Vagina (tissue), 2 donors: ENCODE results near the gene S100PBP.

Experiments
- POLR2A ChIP-seq, 2 donors: fragments of 450-650 bp; IDR thresholded peaks; one replicate each; pipeline ENCODE4 v1.6.1; 2017; ENCODE audit warnings: antibody characterized with exemption in 2 of 2, mild to moderate bottlenecking in 2 of 2, moderate library complexity in 2 of 2
- TF ChIP-seq, protein P1 (sequence below), 3 experiments: fragments of 450-650 bp in 2 of 3; fragments of 200-600 bp in 1 of 3; sonication (generic) in 1 of 3; IDR thresholded peaks; one replicate each; pipeline ENCODE4 v1.5.1; 2017 to 2019; ENCODE audit warnings: antibody characterized with exemption in 3 of 3, mild to moderate bottlenecking in 2 of 3, moderate library complexity in 2 of 3

DNA sequence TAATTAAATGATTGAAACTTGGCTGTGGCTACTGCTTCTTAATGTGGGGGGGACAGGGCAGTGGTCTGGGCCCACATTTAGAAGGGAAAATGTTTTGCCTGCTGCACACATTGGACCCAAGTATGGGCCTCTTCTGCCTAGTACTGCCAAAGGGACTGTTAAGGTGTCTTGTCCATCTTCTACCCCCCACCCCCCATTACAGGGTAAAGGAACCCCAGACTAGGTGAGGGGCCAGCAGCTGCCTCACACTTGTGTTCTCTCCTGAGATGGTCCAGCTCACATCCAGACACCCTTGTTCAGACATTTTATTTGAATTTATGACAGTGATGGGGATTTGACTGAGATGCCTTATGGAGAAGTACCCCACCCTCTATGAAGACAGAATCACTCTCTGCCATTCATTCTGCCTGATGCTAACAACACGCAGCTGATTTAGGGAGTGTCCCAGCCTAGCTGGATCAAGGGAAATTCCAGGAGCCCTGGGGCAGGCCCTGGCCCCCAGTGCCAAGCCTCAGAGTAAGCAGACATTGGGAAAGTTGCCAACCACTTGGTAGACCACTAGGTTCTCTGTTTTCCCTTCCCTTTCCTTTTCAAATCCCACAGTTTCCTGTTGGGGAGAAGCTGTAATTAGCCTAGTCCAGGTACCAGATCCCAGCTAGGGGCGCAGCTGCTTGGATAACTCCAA lies 42.4 kb upstream of the S100PBP start:
- TF ChIP-seq, protein P1, sequence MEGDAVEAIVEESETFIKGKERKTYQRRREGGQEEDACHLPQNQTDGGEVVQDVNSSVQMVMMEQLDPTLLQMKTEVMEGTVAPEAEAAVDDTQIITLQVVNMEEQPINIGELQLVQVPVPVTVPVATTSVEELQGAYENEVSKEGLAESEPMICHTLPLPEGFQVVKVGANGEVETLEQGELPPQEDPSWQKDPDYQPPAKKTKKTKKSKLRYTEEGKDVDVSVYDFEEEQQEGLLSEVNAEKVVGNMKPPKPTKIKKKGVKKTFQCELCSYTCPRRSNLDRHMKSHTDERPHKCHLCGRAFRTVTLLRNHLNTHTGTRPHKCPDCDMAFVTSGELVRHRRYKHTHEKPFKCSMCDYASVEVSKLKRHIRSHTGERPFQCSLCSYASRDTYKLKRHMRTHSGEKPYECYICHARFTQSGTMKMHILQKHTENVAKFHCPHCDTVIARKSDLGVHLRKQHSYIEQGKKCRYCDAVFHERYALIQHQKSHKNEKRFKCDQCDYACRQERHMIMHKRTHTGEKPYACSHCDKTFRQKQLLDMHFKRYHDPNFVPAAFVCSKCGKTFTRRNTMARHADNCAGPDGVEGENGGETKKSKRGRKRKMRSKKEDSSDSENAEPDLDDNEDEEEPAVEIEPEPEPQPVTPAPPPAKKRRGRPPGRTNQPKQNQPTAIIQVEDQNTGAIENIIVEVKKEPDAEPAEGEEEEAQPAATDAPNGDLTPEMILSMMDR (IDR thresholded peaks at IDR 0.05): no peak
- no peak for TF ChIP-seq POLR2A (IDR thresholded peaks at IDR 0.05)
